ENCODE data around the gene NFIX. TPM values are rescaled to one million over a fixed set of nuclear protein-coding genes. Genes with fewer than 3 reads are reported as not detected.
A peak's percentile ranks its signal among the peaks of the same experiment; 100 is the strongest.

Gene NFIX
- total RNA-seq, 6 experiments from 2014 or later = 20.3 to 40.0 (median 26.7) TPM

GRCh38 chr19:13006431-13007281, 11.4 kb downstream of the NFIX start:
- Histone ChIP-seq H3K27ac (no peak overlapping the region), H3K4me1 (peaks cover 0 to 41% (median 8%) of the 10 kb centered on the region in 4 donors), H3K36me3 (no peaks in the 10 kb centered on the region), H3K27me3 (no peaks in the 10 kb centered on the region), H3K4me3 (no peak overlapping the region), H3K9me3 (no peaks in the 10 kb centered on the region)
- TF ChIP-seq POLR2A (IDR thresholded peaks at IDR 0.05) = no peak
- TF ChIP-seq CTCF (IDR thresholded peaks at IDR 0.05) = no peak
- ATAC-seq = no peak
- no peak for DNase-seq
- 63% methylated on average over 7 of the region's 28 CpGs for WGBS (ENCODE audit: insufficient coverage, low coverage, low lambda C conversion rate, missing lambda C conversion rate)
- intact Hi-C loops (cut with DNase I) = no loop called here

GRCh38 chr19:13007292-13008045, 12.2 kb downstream of the NFIX start:
- ATAC-seq (peak; percentile 16 to 62 (median 37)), DNase-seq (peak in 1 of 3 donors; percentile 63)
- Histone ChIP-seq H3K36me3 (no peaks in the 10 kb centered on the region), H3K27me3 (no peaks in the 10 kb centered on the region), H3K27ac (no peak overlapping the region), H3K4me3 (no peak overlapping the region), H3K4me1 (peaks cover 0 to 39% (median 8%) of the 10 kb centered on the region in 4 donors), H3K9me3 (no peaks in the 10 kb centered on the region)
- TF ChIP-seq CTCF (IDR thresholded peaks at IDR 0.05) (no peak), POLR2A (IDR thresholded peaks at IDR 0.05) (no peak)
- intact Hi-C loops (cut with DNase I) = no loop called here
- WGBS (ENCODE audit: insufficient coverage, low coverage, low lambda C conversion rate, missing lambda C conversion rate) = 36% methylated on average over 12 of the region's 17 CpGs

- H3K4me3 ChIP-seq = no peak overlapping the region
- 97% methylated on average over 17 of the region's 28 CpGs for WGBS (ENCODE audit: insufficient coverage, low coverage, low lambda C conversion rate, missing lambda C conversion rate)
- DNase-seq (no peak), ATAC-seq (no peak)
- peaks cover 0 to 50% (median 10%) of the 10 kb centered on the region in 4 donors for H3K4me1 ChIP-seq
- TF ChIP-seq CTCF (IDR thresholded peaks at IDR 0.05) = no peak
- TF ChIP-seq POLR2A (IDR thresholded peaks at IDR 0.05) = no peak
- no peaks in the 10 kb centered on the region for H3K9me3 ChIP-seq
- H3K27me3 ChIP-seq = no peaks in the 10 kb centered on the region
- no peaks in the 10 kb centered on the region for H3K36me3 ChIP-seq
- H3K27ac ChIP-seq = no peak overlapping the region
- intact Hi-C loops (cut with DNase I) = no loop called here
Observed at GRCh38 chr19:13008926-13009787, 13.9 kb downstream of the NFIX start.
